Astrocyte (in vitro differentiated cells and primary cell): ENCODE results near the gene SERPINI1. TPM values are rescaled to one million over a fixed set of nuclear protein-coding genes. Genes with fewer than 3 reads are reported as not detected.

ENCODE experiments used
- DNase-seq: peaks from one replicate; pipeline ENCODE4 v3.0.0-alpha.2; 2010; ENCODE audit warnings: low read depth
- FAIRE-seq: peaks from 2 replicates; lab custom pipeline; 2011; peaks lifted over from hg19 to GRCh38; lab: Jason Lieb, UNC
- H2AFZ ChIP-seq: 2 replicates; pipeline ENCODE4 v1.6.0; 2012; ENCODE audit warnings: low read depth, low read length, inconsistent platforms
- H3K27ac ChIP-seq: 2 replicates; pipeline ENCODE4 v1.5.1; 2011; ENCODE audit warnings: low read depth, low read length, inconsistent platforms
- H3K27me3 ChIP-seq: 2 replicates; pipeline ENCODE4 v1.6.0; 2011; ENCODE audit warnings: low read length, inconsistent platforms; ENCODE audit not compliant: insufficient read depth
- H3K36me3 ChIP-seq: 2 replicates; pipeline ENCODE4 v1.5.1; 2011; ENCODE audit warnings: low read length, inconsistent platforms; ENCODE audit not compliant: insufficient read depth
- H3K4me1 ChIP-seq: 2 replicates; pipeline ENCODE4 v1.5.1; 2011; ENCODE audit warnings: low read length, inconsistent platforms; ENCODE audit not compliant: insufficient read depth
- H3K4me2 ChIP-seq: 2 replicates; pipeline ENCODE4 v1.6.0; 2012; ENCODE audit warnings: low read length, inconsistent platforms
- H3K4me3 ChIP-seq: 2 replicates; pipeline ENCODE4 v1.5.1; 2011; ENCODE audit warnings: low read depth, mild to moderate bottlenecking, low read length, inconsistent platforms; ENCODE audit not compliant: insufficient read depth
- H3K79me2 ChIP-seq: 2 replicates; pipeline ENCODE4 v1.6.0; 2012; ENCODE audit warnings: mild to moderate bottlenecking, low read length, inconsistent platforms; ENCODE audit not compliant: insufficient read depth
- H3K9ac ChIP-seq: 2 replicates; pipeline ENCODE4 v1.6.0; 2012; ENCODE audit warnings: mild to moderate bottlenecking, low read length, inconsistent platforms
- H3K9me3 ChIP-seq: 2 replicates; pipeline ENCODE4 v1.5.1; 2012; ENCODE audit warnings: low read depth, mild to moderate bottlenecking, low read length, inconsistent platforms; ENCODE audit not compliant: insufficient read depth
- H4K20me1 ChIP-seq: 2 replicates; pipeline ENCODE4 v1.6.0; 2012; ENCODE audit warnings: low read length, inconsistent platforms; ENCODE audit not compliant: insufficient read depth
- H3K27ac Mint-ChIP-seq: one replicate; pipeline ENCODE4 v1.8.0; 2021; ENCODE audit warnings: mild to moderate bottlenecking, mixed read lengths; ENCODE audit not compliant: unreplicated experiment
- H3K27me3 Mint-ChIP-seq: one replicate; pipeline ENCODE4 v1.8.0; 2021; ENCODE audit warnings: low read depth, mixed read lengths; ENCODE audit not compliant: unreplicated experiment
- H3K36me3 Mint-ChIP-seq: one replicate; pipeline ENCODE4 v1.8.0; 2021; ENCODE audit warnings: low read depth, mixed read lengths; ENCODE audit not compliant: unreplicated experiment
- H3K4me1 Mint-ChIP-seq: one replicate; pipeline ENCODE4 v1.8.0; 2021; ENCODE audit warnings: low read depth, mixed read lengths; ENCODE audit not compliant: unreplicated experiment
- H3K4me3 Mint-ChIP-seq: one replicate; pipeline ENCODE4 v1.8.0; 2021; ENCODE audit warnings: mild to moderate bottlenecking, moderate library complexity, mixed read lengths; ENCODE audit not compliant: unreplicated experiment
- H3K9me3 Mint-ChIP-seq: one replicate; pipeline ENCODE4 v1.8.0; 2021; ENCODE audit warnings: mild to moderate bottlenecking, mixed read lengths; ENCODE audit not compliant: unreplicated experiment
- CTCF ChIP-seq: IDR thresholded peaks from 2 replicates; pipeline ENCODE4 v1.5.1; 2011; ENCODE audit warnings: low read depth, mild to moderate bottlenecking, inconsistent platforms, low read length, moderate library complexity; ENCODE audit not compliant: insufficient read depth
- EZH2 ChIP-seq: IDR thresholded peaks from 2 replicates; pipeline ENCODE4 v1.6.1; 2012; ENCODE audit warnings: mild to moderate bottlenecking, low read length, inconsistent platforms; ENCODE audit not compliant: insufficient read depth
- total RNA-seq: library from RNA; stranded (reverse); gene quantifications from 2 replicates; pipeline ENCODE4 v1.2.1, GENCODE V29; 2021

The SERPINI1 gene
- total RNA-seq, 1 donor from 2014 or later, result 34.4 TPM

GRCh38 chr3:167844528-167844927 lies 109.0 kb downstream of the SERPINI1 start:
- Mint-ChIP-seq H3K27me3 (no peaks in the 10 kb centered on the region), H3K36me3 (no peaks in the 10 kb centered on the region), H3K9me3 (no peaks in the 10 kb centered on the region), H3K4me3 (no peak overlapping the region), H3K4me1 (no peaks in the 10 kb centered on the region), H3K27ac (no peak overlapping the region)
- DNase-seq, result no peak
- no peaks in the 10 kb centered on the region for H3K36me3 ChIP-seq
- no peaks in the 10 kb centered on the region for H3K27me3 ChIP-seq
- no peak overlapping the region for H3K4me2 ChIP-seq
- no peak for TF ChIP-seq EZH2
- H2AFZ ChIP-seq, result no peak overlapping the region
- H3K9ac ChIP-seq, result no peak overlapping the region
- no peaks in the 10 kb centered on the region for H4K20me1 ChIP-seq
- no peak overlapping the region for H3K27ac ChIP-seq
- H3K9me3 ChIP-seq, result no peaks in the 10 kb centered on the region
- H3K4me3 ChIP-seq, result no peak overlapping the region
- no peaks in the 10 kb centered on the region for H3K4me1 ChIP-seq
- FAIRE-seq, result no peak
- no peaks in the 10 kb centered on the region for H3K79me2 ChIP-seq

GRCh38 chr3:167851171-167851570 lies 115.7 kb downstream of the SERPINI1 start:
- Mint-ChIP-seq H3K4me3 (no peak overlapping the region), H3K9me3 (no peaks in the 10 kb centered on the region), H3K4me1 (no peaks in the 10 kb centered on the region), H3K36me3 (no peaks in the 10 kb centered on the region), H3K27ac (no peak overlapping the region), H3K27me3 (no peaks in the 10 kb centered on the region)
- DNase-seq (peak; percentile 33), FAIRE-seq (no peak)
- H3K9me3 ChIP-seq, result no peaks in the 10 kb centered on the region
- no peak for TF ChIP-seq CTCF
- no peak overlapping the region for H3K4me3 ChIP-seq
- H3K4me2 ChIP-seq, result no peak overlapping the region
- H3K9ac ChIP-seq, result no peak overlapping the region
- no peak overlapping the region for H3K27ac ChIP-seq
- H2AFZ ChIP-seq, result no peak overlapping the region
- no peaks in the 10 kb centered on the region for H3K27me3 ChIP-seq
- H3K4me1 ChIP-seq, result no peaks in the 10 kb centered on the region
- H3K79me2 ChIP-seq, result no peaks in the 10 kb centered on the region
- no peaks in the 10 kb centered on the region for H4K20me1 ChIP-seq
- no peaks in the 10 kb centered on the region for H3K36me3 ChIP-seq

- H4K20me1 ChIP-seq, result no peaks in the 10 kb centered on the region
- FAIRE-seq, result no peak
- Mint-ChIP-seq H3K4me1 (no peaks in the 10 kb centered on the region), H3K27me3 (no peaks in the 10 kb centered on the region), H3K27ac (no peak overlapping the region), H3K4me3 (no peak overlapping the region), H3K36me3 (no peaks in the 10 kb centered on the region), H3K9me3 (no peaks in the 10 kb centered on the region)
- H3K4me2 ChIP-seq, result no peak overlapping the region
- TF ChIP-seq CTCF (no peak), EZH2 (no peak)
- H2AFZ ChIP-seq, result no peak overlapping the region
- no peaks in the 10 kb centered on the region for H3K27me3 ChIP-seq
- no peaks in the 10 kb centered on the region for H3K4me1 ChIP-seq
- H3K27ac ChIP-seq, result no peak overlapping the region
- H3K4me3 ChIP-seq, result no peak overlapping the region
- H3K79me2 ChIP-seq, result no peaks in the 10 kb centered on the region
- no peaks in the 10 kb centered on the region for H3K9me3 ChIP-seq
- no peak overlapping the region for H3K9ac ChIP-seq
- no peaks in the 10 kb centered on the region for H3K36me3 ChIP-seq
- no peak for DNase-seq
Measured at GRCh38 chr3:167851749-167852148, 116.2 kb downstream of the SERPINI1 start.
